ENCODE data around the gene CYSTM1. TPM values are rescaled to one million over a fixed set of nuclear protein-coding genes. Genes with fewer than 3 reads are reported as not detected.
A peak's percentile ranks its signal among the peaks of the same experiment; 100 is the strongest.

CYSTM1 gene
- total and polyA plus RNA-seq, 7 experiments from 2014 or later = 1.6 to 11.1 (median 3.5) TPM

- H3K4me3 Mint-ChIP-seq = no peak overlapping the region
- CTCF ChIA-PET = interaction anchor here (0.7 to 1.4 kb wide), 2 partner anchors 11 to 116 kb away, joined by 3 to 4 read pairs; no protein-coding TSS in a partner anchor
- intact Hi-C loops (cut with micrococcal nuclease) = no loop called here
- Histone ChIP-seq H3K36me3 (ENCODE audit: control insufficient read depth in 2 of 3, insufficient read depth in 3 of 3, low read length in 3 of 3) (no peaks in the 10 kb centered on the region), H3K27ac (ENCODE audit: low read depth, low read length) (no peak overlapping the region), H3K4me1 (ENCODE audit: control insufficient read depth in 2 of 2, insufficient read depth in 2 of 2, low read length in 2 of 2) (no peaks in the 10 kb centered on the region), H3K4me3 (ENCODE audit: low read length) (no peak overlapping the region), H3K9me3 (ENCODE audit: control insufficient read depth in 2 of 3, low read length in 3 of 3) (no peaks in the 10 kb centered on the region), H3K27me3 (ENCODE audit: control insufficient read depth in 2 of 2, insufficient read depth in 2 of 2, low read length in 2 of 2) (no peaks in the 10 kb centered on the region)
- no peak overlapping the region for H3K27ac Mint-ChIP-seq
- H3K27me3 Mint-ChIP-seq = peaks cover 0 to 7% (median 2%) of the 10 kb centered on the region in 5 donors
- H3K9me3 Mint-ChIP-seq = peaks cover 0 to 3% (median 0%) of the 10 kb centered on the region in 11 donors
- ATAC-seq = no peak
- DNase-seq = no peak
- POLR2A ChIA-PET = no interaction called here
- H3K4me1 Mint-ChIP-seq = peaks cover 0 to 4% (median 0%) of the 10 kb centered on the region in 7 donors
- peaks cover 0 to 6% (median 2%) of the 10 kb centered on the region in 5 donors for H3K36me3 Mint-ChIP-seq
Measured at GRCh38 chr5:140189253-140189652, 14.3 kb downstream of the CYSTM1 start.

DNA sequence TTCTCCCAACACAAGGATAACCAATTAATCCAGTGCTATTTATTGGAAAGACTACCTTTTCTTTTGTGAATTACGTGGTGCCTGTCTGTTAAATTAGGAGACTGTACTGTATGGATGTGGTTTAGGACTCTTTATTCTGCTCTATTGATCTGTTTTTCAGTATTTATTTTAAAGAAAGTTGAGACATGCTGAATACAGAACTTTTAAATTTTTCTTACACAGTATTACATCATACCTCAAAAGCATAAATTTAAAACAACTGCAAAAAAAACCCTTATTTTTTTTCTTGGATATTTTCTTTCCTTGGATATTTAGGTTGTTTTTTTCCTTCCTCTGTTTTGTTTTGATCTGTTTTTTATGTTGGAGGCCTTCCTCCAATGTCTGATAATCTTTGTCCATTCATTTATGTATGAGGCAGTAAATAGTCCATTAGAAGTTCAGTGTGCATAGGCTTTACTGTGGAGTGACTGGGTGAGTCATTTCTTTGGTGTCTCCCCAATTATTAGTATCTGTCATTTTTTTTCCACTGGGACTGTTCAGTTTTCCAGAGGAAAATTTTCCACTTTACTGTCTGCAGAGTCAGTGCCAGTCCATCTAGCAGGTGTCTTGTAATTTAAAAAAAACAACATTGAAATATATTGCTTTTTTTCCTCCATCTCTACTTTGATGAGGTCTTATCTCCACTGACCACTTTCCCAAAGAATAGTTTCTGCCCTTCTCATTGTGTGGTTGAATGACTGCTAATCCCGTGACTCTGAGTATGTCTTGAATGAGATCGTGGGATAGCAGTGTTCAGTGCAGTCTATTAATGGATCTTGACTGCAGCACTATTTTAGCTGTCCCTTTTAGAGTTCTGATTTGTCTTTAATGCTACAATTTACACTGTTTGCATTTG, 15.2 kb downstream of the CYSTM1 start:
- no peaks in the 10 kb centered on the region for H3K27me3 ChIP-seq (ENCODE audit: control insufficient read depth in 2 of 2, insufficient read depth in 2 of 2, low read length in 2 of 2)
- CTCF ChIA-PET = interaction anchor here (0.6 to 1.4 kb wide), 3 partner anchors 12 to 518 kb away, joined by 3 to 4 read pairs (median 3); no protein-coding TSS in a partner anchor
- intact Hi-C loops (cut with micrococcal nuclease) = no loop called here
- DNase-seq = no peak
- no peak overlapping the region for H3K4me3 ChIP-seq (ENCODE audit: low read length)
- H3K36me3 ChIP-seq (ENCODE audit: control insufficient read depth in 2 of 3, insufficient read depth in 3 of 3, low read length in 3 of 3) = no peaks in the 10 kb centered on the region
- Mint-ChIP-seq H3K27ac (no peak overlapping the region), H3K4me1 (peaks cover 0 to 4% (median 0%) of the 10 kb centered on the region in 7 donors), H3K4me3 (no peak overlapping the region), H3K9me3 (peaks cover 0 to 3% (median 0%) of the 10 kb centered on the region in 11 donors), H3K27me3 (peaks cover 0 to 7% (median 2%) of the 10 kb centered on the region in 5 donors), H3K36me3 (peaks cover 0 to 6% (median 3%) of the 10 kb centered on the region in 5 donors)
- no peak for ATAC-seq
- no peaks in the 10 kb centered on the region for H3K9me3 ChIP-seq (ENCODE audit: control insufficient read depth in 2 of 3, low read length in 3 of 3)
- no peaks in the 10 kb centered on the region for H3K4me1 ChIP-seq (ENCODE audit: control insufficient read depth in 2 of 2, insufficient read depth in 2 of 2, low read length in 2 of 2)
- H3K27ac ChIP-seq (ENCODE audit: low read depth, low read length) = no peak overlapping the region
- POLR2A ChIA-PET = no interaction called here

DNA sequence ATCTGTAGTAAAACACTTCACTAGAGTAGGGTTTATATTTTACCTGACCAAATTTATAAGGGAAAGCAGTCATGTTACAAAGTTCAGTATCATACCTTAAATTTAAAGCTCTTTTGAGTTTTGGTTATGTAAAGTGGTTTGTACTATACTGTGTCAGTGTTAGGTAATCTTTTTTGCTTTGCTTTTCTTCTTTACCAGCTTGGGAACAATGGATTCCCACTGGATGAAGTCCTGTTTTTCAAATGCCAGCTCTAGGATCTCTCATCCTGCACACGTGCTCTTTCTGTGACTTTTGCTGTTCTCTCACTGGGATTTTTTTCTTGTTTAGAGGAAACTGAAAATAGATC, 15.9 kb downstream of the CYSTM1 start:
- Mint-ChIP-seq H3K27ac (no peak overlapping the region), H3K9me3 (peaks cover 0 to 3% (median 0%) of the 10 kb centered on the region in 11 donors), H3K36me3 (peaks cover 0 to 6% (median 3%) of the 10 kb centered on the region in 5 donors), H3K4me3 (no peak overlapping the region), H3K27me3 (peaks cover 0 to 7% (median 2%) of the 10 kb centered on the region in 5 donors), H3K4me1 (peaks cover 0 to 4% (median 0%) of the 10 kb centered on the region in 7 donors)
- DNase-seq (no peak), ATAC-seq (no peak)
- POLR2A ChIA-PET = no interaction called here
- Histone ChIP-seq H3K27ac (ENCODE audit: low read depth, low read length) (no peak overlapping the region), H3K27me3 (ENCODE audit: control insufficient read depth in 2 of 2, insufficient read depth in 2 of 2, low read length in 2 of 2) (no peaks in the 10 kb centered on the region), H3K4me1 (ENCODE audit: control insufficient read depth in 2 of 2, insufficient read depth in 2 of 2, low read length in 2 of 2) (no peaks in the 10 kb centered on the region), H3K9me3 (ENCODE audit: control insufficient read depth in 2 of 3, low read length in 3 of 3) (no peaks in the 10 kb centered on the region), H3K4me3 (ENCODE audit: low read length) (no peak overlapping the region), H3K36me3 (ENCODE audit: control insufficient read depth in 2 of 3, insufficient read depth in 3 of 3, low read length in 3 of 3) (no peaks in the 10 kb centered on the region)
- intact Hi-C loops (cut with micrococcal nuclease) = no loop called here
- CTCF ChIA-PET = interaction anchor here (0.6 kb wide), 1 partner anchor 518 kb away, joined by 3 read pairs; no protein-coding TSS in a partner anchor

DNA sequence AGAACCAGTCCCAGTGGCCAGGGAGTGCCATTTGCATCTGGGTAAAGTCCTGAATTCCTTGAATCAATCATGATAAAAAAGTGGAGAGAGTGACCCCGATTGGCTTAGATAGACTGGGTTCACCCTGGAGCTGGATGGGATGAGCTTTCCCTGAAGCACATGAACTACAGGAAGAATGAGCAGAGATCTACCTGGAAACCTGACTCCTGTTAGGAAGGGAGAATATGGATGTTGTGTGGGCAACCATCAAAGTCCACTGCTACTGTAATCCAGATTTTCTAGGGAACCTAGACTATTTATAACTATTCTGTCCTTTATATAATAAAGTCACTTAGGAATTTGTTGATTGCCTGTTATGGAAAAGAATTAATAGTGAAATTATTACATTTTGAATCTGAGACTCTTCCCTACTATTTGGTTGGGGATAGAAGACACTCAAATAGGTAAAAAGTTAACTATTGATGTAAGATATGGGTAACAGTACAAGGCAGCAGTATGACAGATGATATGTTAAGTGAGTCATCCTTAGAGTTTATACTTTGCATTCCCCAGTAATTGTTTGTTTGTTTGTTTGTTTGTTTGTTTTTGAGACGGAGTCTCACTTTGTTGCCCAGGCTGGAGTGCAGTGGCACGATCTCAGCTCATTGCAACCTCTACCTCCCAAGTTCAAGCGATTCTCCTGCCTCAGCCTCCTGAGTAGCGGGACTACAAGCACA, 17.9 kb downstream of the CYSTM1 start:
- H3K9me3 Mint-ChIP-seq = peaks cover 0 to 3% (median 0%) of the 10 kb centered on the region in 11 donors
- CTCF ChIA-PET = no interaction called here
- H3K27ac Mint-ChIP-seq = peak overlapping the region in 2 of 9 donors; percentile 23 to 28
- peaks cover 0 to 9% (median 4%) of the 10 kb centered on the region in 5 donors for H3K36me3 Mint-ChIP-seq
- H3K4me3 Mint-ChIP-seq = no peak overlapping the region
- H3K36me3 ChIP-seq (ENCODE audit: control insufficient read depth in 2 of 3, insufficient read depth in 3 of 3, low read length in 3 of 3) = no peaks in the 10 kb centered on the region
- peaks cover 0 to 7% (median 0%) of the 10 kb centered on the region in 5 donors for H3K27me3 Mint-ChIP-seq
- H3K9me3 ChIP-seq (ENCODE audit: control insufficient read depth in 2 of 3, low read length in 3 of 3) = no peaks in the 10 kb centered on the region
- ATAC-seq = no peak
- no peak overlapping the region for H3K27ac ChIP-seq (ENCODE audit: low read depth, low read length)
- no peaks in the 10 kb centered on the region for H3K4me1 ChIP-seq (ENCODE audit: control insufficient read depth in 2 of 2, insufficient read depth in 2 of 2, low read length in 2 of 2)
- POLR2A ChIA-PET = no interaction called here
- no peak overlapping the region for H3K4me3 ChIP-seq (ENCODE audit: low read length)
- H3K4me1 Mint-ChIP-seq = peaks cover 0 to 4% (median 0%) of the 10 kb centered on the region in 7 donors
- no peaks in the 10 kb centered on the region for H3K27me3 ChIP-seq (ENCODE audit: control insufficient read depth in 2 of 2, insufficient read depth in 2 of 2, low read length in 2 of 2)
- intact Hi-C loops (cut with micrococcal nuclease) = no loop called here
- DNase-seq = no peak

GRCh38 chr5:140194662-140195061, 19.7 kb downstream of the CYSTM1 start:
- ATAC-seq = no peak
- CTCF ChIA-PET = interaction anchor here (0.6 kb wide), 1 partner anchor 206 kb away, joined by 3 read pairs; no protein-coding TSS in a partner anchor

DNA sequence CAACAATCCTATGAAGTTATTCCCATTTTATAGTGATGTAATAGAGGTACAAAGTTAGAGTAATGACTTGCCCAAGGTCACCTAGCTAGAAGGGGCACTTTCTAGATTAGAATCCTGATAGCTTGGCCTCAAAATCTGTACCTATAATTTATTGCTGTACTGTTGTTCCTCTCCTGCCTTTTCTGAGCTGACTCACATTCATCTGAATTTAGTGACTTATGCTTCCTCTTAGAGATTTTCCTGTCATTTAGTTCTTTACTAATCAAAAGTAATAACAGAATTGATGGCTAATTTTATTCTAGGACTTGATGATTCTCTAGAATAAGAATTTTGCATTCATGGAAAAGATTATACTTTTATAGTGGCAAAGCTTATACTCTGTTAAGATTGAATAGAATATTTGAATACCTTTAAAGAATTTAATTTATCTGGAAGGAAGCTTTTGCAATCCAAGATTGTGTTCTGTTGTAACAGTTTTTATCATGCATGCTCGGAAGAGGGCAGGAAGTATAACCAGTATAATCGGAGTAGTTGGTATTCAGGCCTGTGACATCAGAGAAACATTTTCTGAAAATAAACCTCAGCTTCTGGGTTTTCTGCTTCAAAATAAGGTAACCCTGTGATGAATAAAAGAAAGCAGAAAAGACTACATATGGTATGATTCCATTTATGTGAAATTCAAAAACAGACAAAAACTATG, 21.3 kb downstream of the CYSTM1 start:
- no peaks in the 10 kb centered on the region for H3K27me3 ChIP-seq (ENCODE audit: control insufficient read depth in 2 of 2, insufficient read depth in 2 of 2, low read length in 2 of 2)
- Mint-ChIP-seq H3K4me1 (peaks cover 0 to 1% (median 0%) of the 10 kb centered on the region in 7 donors), H3K9me3 (peaks cover 0 to 5% (median 0%) of the 10 kb centered on the region in 11 donors), H3K4me3 (no peak overlapping the region), H3K27me3 (no peaks in the 10 kb centered on the region), H3K36me3 (peaks cover 0 to 10% (median 2%) of the 10 kb centered on the region in 5 donors), H3K27ac (no peak overlapping the region)
- H3K27ac ChIP-seq (ENCODE audit: low read depth, low read length) = no peak overlapping the region
- no peaks in the 10 kb centered on the region for H3K9me3 ChIP-seq (ENCODE audit: control insufficient read depth in 2 of 3, low read length in 3 of 3)
- DNase-seq (no peak), ATAC-seq (peak; percentile 40)
- ChIA-PET CTCF (interaction anchor here (0.5 to 0.7 kb wide), 2 partner anchors 11 to 451 kb away, joined by 3 to 6 read pairs; partner anchors contain the start of genes IK and NDUFA2), POLR2A (interaction anchor here (0.6 kb wide), 1 partner anchor 124 kb away, joined by 3 read pairs; no protein-coding TSS in a partner anchor)
- H3K4me3 ChIP-seq (ENCODE audit: low read length) = no peak overlapping the region
- intact Hi-C loops (cut with micrococcal nuclease) = no loop called here
- no peaks in the 10 kb centered on the region for H3K36me3 ChIP-seq (ENCODE audit: control insufficient read depth in 2 of 3, insufficient read depth in 3 of 3, low read length in 3 of 3)
- H3K4me1 ChIP-seq (ENCODE audit: control insufficient read depth in 2 of 2, insufficient read depth in 2 of 2, low read length in 2 of 2) = no peaks in the 10 kb centered on the region

More at GRCh38 chr5:140194662-140195061, 19.7 kb downstream of the CYSTM1 start:
- POLR2A ChIA-PET = no interaction called here
- peaks cover 0 to 5% (median 0%) of the 10 kb centered on the region in 11 donors for H3K9me3 Mint-ChIP-seq
- peaks cover 0 to 6% (median 0%) of the 10 kb centered on the region in 5 donors for H3K27me3 Mint-ChIP-seq
- H3K36me3 Mint-ChIP-seq = peaks cover 0 to 9% (median 0%) of the 10 kb centered on the region in 5 donors
- Histone ChIP-seq H3K9me3 (ENCODE audit: control insufficient read depth in 2 of 3, low read length in 3 of 3) (no peaks in the 10 kb centered on the region), H3K36me3 (ENCODE audit: control insufficient read depth in 2 of 3, insufficient read depth in 3 of 3, low read length in 3 of 3) (no peaks in the 10 kb centered on the region), H3K4me1 (ENCODE audit: control insufficient read depth in 2 of 2, insufficient read depth in 2 of 2, low read length in 2 of 2) (no peaks in the 10 kb centered on the region), H3K4me3 (ENCODE audit: low read length) (no peak overlapping the region), H3K27me3 (ENCODE audit: control insufficient read depth in 2 of 2, insufficient read depth in 2 of 2, low read length in 2 of 2) (no peaks in the 10 kb centered on the region), H3K27ac (ENCODE audit: low read depth, low read length) (no peak overlapping the region)
- H3K4me3 Mint-ChIP-seq = no peak overlapping the region
- no peak for DNase-seq
- intact Hi-C loops (cut with micrococcal nuclease) = no loop called here
- peaks cover 0 to 4% (median 0%) of the 10 kb centered on the region in 7 donors for H3K4me1 Mint-ChIP-seq
- H3K27ac Mint-ChIP-seq = no peak overlapping the region

Measured in naive thymus-derived CD4-positive, alpha-beta T cell (primary cell).